Colonic mucosa (tissue), 4 donors: ENCODE results near the gene FILIP1L. TPM values are rescaled to one million over a fixed set of nuclear protein-coding genes. Genes with fewer than 3 reads are reported as not detected.
A peak's percentile ranks its signal among the peaks of the same experiment; 100 is the strongest.

Experiments
- DNase-seq: peaks from one replicate; pipeline ENCODE4 v3.0.0-alpha.2; 2020
- H3K27ac ChIP-seq: fragments of 200-600 bp; one replicate; pipeline ENCODE4 v1.8.0; 2021
- H3K27me3 ChIP-seq: fragments of 200-600 bp; one replicate; pipeline ENCODE4 v1.8.0; 2021
- H3K36me3 ChIP-seq: fragments of 200-600 bp; one replicate; pipeline ENCODE4 v1.8.0; 2021
- H3K4me1 ChIP-seq: fragments of 200-600 bp; one replicate; pipeline ENCODE4 v1.8.0; 2021; ENCODE audit warnings: mild to moderate bottlenecking
- H3K4me3 ChIP-seq: fragments of 200-600 bp; one replicate; pipeline ENCODE4 v1.8.0; 2021
- H3K9ac ChIP-seq, 2 donors: one replicate each; pipeline ENCODE4 v1.7.0; 2013; ENCODE audit warnings: control low read depth in 2 of 2, low read depth in 2 of 2, low read length in 2 of 2
- H3K9me3 ChIP-seq: fragments of 200-600 bp; one replicate; pipeline ENCODE4 v1.8.0; 2021
- intact Hi-C: fragments of 100-400 bp; cut with DNase I; formaldehyde crosslinking; loops from one replicate; pipeline ENCODE4 v1.14.1; 2022
- total RNA-seq, 2 donors: library from RNA; stranded (reverse); fragmentation: NEBNext Ultra II Directional in 1 of 2; extraction: Animal tissue kit (Norgen Biotek cat#: 25700) in 1 of 2; gene quantifications; one replicate each; pipeline ENCODE4 v1.2.1, GENCODE V29; 2021
- TF ChIP-seq, protein P1 (sequence below): fragments of 200-600 bp; IDR thresholded peaks from one replicate; pipeline ENCODE4 v1.8.0; 2022; ENCODE audit warnings: antibody characterized with exemption, mild to moderate bottlenecking
- donor health status: healthy.
- donor health status: DM: no; HTN: no; CAD: no.
- donor health status: DM: no; HTN: no; CAD: no.

The FILIP1L gene
- total RNA-seq, 2 donors from 2014 or later, result 3.7 to 29.0 TPM

DNA sequence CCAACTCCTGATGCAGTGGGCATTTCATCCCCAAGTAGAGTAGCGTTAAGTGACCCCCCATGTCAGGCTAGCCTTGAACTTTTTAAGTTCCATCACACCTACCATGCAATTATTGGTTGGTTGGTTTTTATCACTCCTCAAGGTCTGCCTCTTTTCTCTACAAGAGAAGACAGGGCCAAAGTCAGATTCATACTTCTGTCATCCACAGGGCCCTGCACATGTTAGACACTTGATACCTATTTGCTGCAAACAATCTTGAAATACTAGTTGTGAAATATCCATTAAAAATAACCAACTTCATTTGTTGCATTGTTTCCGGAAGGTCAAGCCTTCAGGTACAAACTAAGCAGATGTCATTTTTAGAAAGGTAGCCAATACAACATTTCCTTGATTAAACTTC, 295.5 kb downstream of the FILIP1L start:
- DNase-seq, result no peak
- TF ChIP-seq, protein P1, sequence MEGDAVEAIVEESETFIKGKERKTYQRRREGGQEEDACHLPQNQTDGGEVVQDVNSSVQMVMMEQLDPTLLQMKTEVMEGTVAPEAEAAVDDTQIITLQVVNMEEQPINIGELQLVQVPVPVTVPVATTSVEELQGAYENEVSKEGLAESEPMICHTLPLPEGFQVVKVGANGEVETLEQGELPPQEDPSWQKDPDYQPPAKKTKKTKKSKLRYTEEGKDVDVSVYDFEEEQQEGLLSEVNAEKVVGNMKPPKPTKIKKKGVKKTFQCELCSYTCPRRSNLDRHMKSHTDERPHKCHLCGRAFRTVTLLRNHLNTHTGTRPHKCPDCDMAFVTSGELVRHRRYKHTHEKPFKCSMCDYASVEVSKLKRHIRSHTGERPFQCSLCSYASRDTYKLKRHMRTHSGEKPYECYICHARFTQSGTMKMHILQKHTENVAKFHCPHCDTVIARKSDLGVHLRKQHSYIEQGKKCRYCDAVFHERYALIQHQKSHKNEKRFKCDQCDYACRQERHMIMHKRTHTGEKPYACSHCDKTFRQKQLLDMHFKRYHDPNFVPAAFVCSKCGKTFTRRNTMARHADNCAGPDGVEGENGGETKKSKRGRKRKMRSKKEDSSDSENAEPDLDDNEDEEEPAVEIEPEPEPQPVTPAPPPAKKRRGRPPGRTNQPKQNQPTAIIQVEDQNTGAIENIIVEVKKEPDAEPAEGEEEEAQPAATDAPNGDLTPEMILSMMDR, result no peak
- H3K36me3 ChIP-seq, result no peaks in the 10 kb centered on the region
- no peak overlapping the region for H3K9ac ChIP-seq
- no peak overlapping the region for H3K27ac ChIP-seq
- no peak overlapping the region for H3K4me3 ChIP-seq
- intact Hi-C loops, result no loop called here
- peaks cover 7% of the 10 kb centered on the region for H3K4me1 ChIP-seq
- no peaks in the 10 kb centered on the region for H3K27me3 ChIP-seq
- no peaks in the 10 kb centered on the region for H3K9me3 ChIP-seq

DNA sequence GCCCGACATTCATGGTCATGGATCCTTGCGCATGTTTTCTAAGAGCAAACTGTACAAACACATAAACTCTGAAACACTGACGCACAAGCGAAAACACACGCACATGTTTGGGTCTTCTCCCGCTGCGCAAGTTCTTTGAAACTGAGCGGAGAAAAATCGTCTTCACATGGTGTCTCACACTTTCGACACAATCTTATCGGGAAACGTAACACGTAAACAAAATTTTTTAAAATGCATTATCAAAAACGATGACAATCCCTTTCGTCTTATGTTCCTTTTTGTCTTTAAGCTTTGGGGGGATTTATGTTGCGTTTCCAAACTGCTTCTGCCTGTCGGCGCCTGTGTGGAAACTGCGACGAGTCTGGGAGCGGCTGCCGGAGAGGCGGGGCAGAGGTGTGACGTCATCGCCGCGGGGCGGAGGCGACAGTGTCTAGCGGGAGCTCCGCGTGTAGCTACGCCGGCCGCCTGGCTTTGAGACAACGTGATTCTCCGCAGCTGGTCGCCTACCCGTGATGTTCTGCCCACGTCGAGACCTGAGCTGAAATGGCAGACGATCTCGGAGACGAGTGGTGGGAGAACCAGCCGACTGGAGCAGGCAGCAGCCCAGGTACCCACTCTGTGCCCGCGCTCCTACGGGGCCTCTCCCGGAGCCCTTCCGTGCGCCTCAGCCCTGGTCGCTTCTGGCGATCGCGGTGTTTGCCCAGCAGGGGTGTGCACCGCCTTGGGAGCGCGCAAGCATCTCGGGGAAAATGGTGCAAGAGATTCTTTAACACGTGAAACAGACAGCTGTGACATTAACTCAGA, 296.7 kb downstream of the FILIP1L start, which contains the start of gene CMSS1:
TSS of gene CMSS1 (plus strand) at position 426 of the 804 bp plus-strand sequence.
- H3K9me3 ChIP-seq, result no peaks in the 10 kb centered on the region
- H3K27ac ChIP-seq, result peak within 1 kb of the TSS; percentile 89
- H3K4me1 ChIP-seq, result peaks cover 7% of the 10 kb centered on the region
- DNase-seq, result peak; percentile 95
- H3K36me3 ChIP-seq, result no peaks in the 10 kb centered on the region
- peak within 1 kb of the TSS; percentile 81 to 87 for H3K9ac ChIP-seq
- TF ChIP-seq, protein P1, result no peak
- H3K27me3 ChIP-seq, result no peaks in the 10 kb centered on the region
- intact Hi-C loops, result no loop called here
- H3K4me3 ChIP-seq, result peak within 1 kb of the TSS; percentile 86

DNA sequence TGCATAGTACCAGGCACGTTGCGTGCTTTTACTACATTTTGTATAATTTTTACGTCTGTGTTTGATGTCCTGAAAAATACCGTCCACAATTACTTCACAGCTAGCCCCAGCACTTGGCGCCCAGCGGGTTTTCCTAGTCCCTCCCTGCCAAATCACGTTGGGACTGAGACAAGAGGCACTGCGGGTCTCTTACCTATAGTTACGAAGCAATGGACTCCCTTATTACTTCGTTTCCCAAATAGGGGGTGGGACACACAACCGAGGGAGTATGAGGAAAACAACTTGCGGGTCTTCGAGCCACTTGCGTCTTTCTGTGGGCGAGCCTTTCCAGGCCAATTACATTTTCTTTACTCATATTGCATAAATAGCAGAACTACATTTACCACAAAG, 297.3 kb downstream of the FILIP1L start:
- Histone ChIP-seq H3K9ac (peak overlapping the region; percentile 26 to 87), H3K36me3 (no peaks in the 10 kb centered on the region), H3K27me3 (no peaks in the 10 kb centered on the region), H3K4me3 (peak overlapping the region; percentile 86), H3K27ac (peak overlapping the region; percentile 89), H3K9me3 (no peaks in the 10 kb centered on the region), H3K4me1 (peaks cover 7% of the 10 kb centered on the region)
- intact Hi-C loops, result no loop called here
- DNase-seq, result peak; percentile 24
- TF ChIP-seq, protein P1, result no peak

DNA sequence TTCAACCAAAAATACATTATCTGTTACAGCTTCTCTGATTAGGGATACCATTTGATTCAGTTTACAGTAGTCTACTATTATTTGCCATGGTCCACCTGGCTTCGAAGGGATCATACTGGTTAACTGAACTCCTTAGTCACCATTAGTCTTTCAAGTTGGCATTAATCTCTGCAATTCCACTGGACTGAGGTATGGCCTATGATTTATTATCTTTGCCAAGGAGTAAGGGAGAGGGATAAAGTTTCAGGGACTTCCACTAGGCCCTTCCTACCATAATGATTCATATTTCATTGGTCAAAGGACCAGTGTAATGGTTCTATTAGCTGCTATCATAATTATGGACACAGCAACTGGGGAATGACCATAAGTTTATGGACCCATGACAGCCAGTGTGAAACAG, 303.9 kb downstream of the FILIP1L start:
- Histone ChIP-seq H3K9ac (no peak overlapping the region), H3K4me1 (no peaks in the 10 kb centered on the region), H3K27me3 (no peaks in the 10 kb centered on the region), H3K27ac (no peak overlapping the region), H3K36me3 (no peaks in the 10 kb centered on the region), H3K9me3 (no peaks in the 10 kb centered on the region), H3K4me3 (no peak overlapping the region)
- TF ChIP-seq, protein P1, result no peak
- no peak for DNase-seq
- intact Hi-C loops, result no loop called here

DNA sequence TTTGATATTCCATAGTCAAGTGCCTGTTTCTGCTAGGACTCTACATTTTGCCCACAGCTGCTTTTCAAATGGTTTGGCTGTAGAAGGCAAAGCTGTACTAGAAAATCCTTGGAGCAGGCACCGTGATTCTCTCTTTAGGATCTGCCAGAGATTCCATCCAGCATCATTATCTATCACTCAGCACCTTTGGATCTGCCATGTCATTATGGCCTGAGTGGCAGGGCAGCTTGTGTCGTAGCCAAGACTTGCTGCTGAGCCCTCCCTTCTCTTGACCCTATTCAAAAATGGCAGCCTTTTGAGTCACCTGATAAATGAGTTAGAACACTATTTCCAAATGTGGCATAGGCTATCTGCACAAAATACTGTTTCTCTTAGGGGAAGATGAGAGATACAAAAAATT, 304.7 kb downstream of the FILIP1L start:
- TF ChIP-seq, protein P1, result no peak
- intact Hi-C loops, result no loop called here
- Histone ChIP-seq H3K27ac (no peak overlapping the region), H3K36me3 (no peaks in the 10 kb centered on the region), H3K9me3 (no peaks in the 10 kb centered on the region), H3K4me3 (no peak overlapping the region), H3K9ac (no peak overlapping the region), H3K4me1 (no peaks in the 10 kb centered on the region), H3K27me3 (no peaks in the 10 kb centered on the region)
- no peak for DNase-seq
